GM23338 (cell line): ENCODE results near the gene C1QTNF2. TPM values are rescaled to one million over a fixed set of nuclear protein-coding genes. Genes with fewer than 3 reads are reported as not detected.

Experiments
- ATAC-seq: fragments of 200-7000 bp; cut with Tn5 transposase; 3 replicates; pipeline ENCODE4 v1.9.1; 2020
- DNase-seq: peaks from one replicate; pipeline ENCODE4 v3.0.0-alpha.2; 2015; ENCODE audit warnings: low spot score
- H2AFZ ChIP-seq: fragments of 200-600 bp; sonication (generic); 2 replicates; pipeline ENCODE4 v1.8.0; 2016; ENCODE audit warnings: antibody characterized with exemption, mild to moderate bottlenecking, moderate library complexity
- H3F3A ChIP-seq: fragments of 200-600 bp; sonication (generic); replicated peaks from 2 replicates; pipeline ENCODE4 v1.8.0; 2017; ENCODE audit warnings: antibody characterized with exemption, mixed run types, low read depth
- H3K27ac ChIP-seq: fragments of 200-600 bp; sonication (generic); 2 replicates; pipeline ENCODE4 v1.6.1; 2016; ENCODE audit warnings: low read depth
- H3K27me3 ChIP-seq: fragments of 200-600 bp; sonication (generic); 2 replicates; pipeline ENCODE4 v1.8.0; 2016; ENCODE audit warnings: mild to moderate bottlenecking, mixed run types, moderate library complexity; ENCODE audit not compliant: insufficient read depth
- H3K36me3 ChIP-seq: fragments of 200-600 bp; sonication (generic); 2 replicates; pipeline ENCODE4 v1.8.0; 2016; ENCODE audit warnings: mild to moderate bottlenecking; ENCODE audit not compliant: insufficient read depth
- H3K4me1 ChIP-seq: fragments of 200-600 bp; sonication (generic); 2 replicates; pipeline ENCODE4 v1.8.0; 2016; ENCODE audit warnings: mild to moderate bottlenecking, moderate library complexity; ENCODE audit not compliant: insufficient read depth
- H3K4me2 ChIP-seq: fragments of 200-600 bp; sonication (generic); 2 replicates; pipeline ENCODE4 v1.7.1; 2017; ENCODE audit warnings: mixed run types
- H3K4me3 ChIP-seq: fragments of 200-600 bp; sonication (generic); 2 replicates; pipeline ENCODE4 v1.6.1; 2016; ENCODE audit warnings: mixed run types
- H3K79me2 ChIP-seq: fragments of 200-600 bp; sonication (generic); replicated peaks from 2 replicates; pipeline ENCODE4 v1.8.0; 2017; ENCODE audit warnings: mild to moderate bottlenecking; ENCODE audit not compliant: insufficient read depth
- H3K9me2 ChIP-seq: fragments of 200-600 bp; sonication (generic); 2 replicates; pipeline ENCODE4 v1.8.0; 2017; ENCODE audit not compliant: insufficient read depth
- H4K20me1 ChIP-seq: fragments of 200-600 bp; sonication (generic); replicated peaks from 2 replicates; pipeline ENCODE4 v1.8.0; 2017; ENCODE audit warnings: mild to moderate bottlenecking; ENCODE audit not compliant: insufficient read depth
- H3K27ac Mint-ChIP-seq: 2 replicates; pipeline ENCODE4 v1.8.0; 2020; ENCODE audit warnings: inconsistent platforms, mild to moderate bottlenecking, moderate library complexity, mixed read lengths
- H3K27me3 Mint-ChIP-seq: 3 replicates; pipeline ENCODE4 v1.8.0; 2022; ENCODE audit warnings: low read depth, mild to moderate bottlenecking, moderate library complexity, mixed read lengths, inconsistent platforms; ENCODE audit not compliant: insufficient read depth, poor library complexity
- H3K36me3 Mint-ChIP-seq: 3 replicates; pipeline ENCODE4 v1.8.0; 2021; ENCODE audit warnings: low read depth, mild to moderate bottlenecking, inconsistent platforms, moderate library complexity, mixed read lengths
- H3K4me1 Mint-ChIP-seq: 3 replicates; pipeline ENCODE4 v1.8.0; 2020; ENCODE audit warnings: mild to moderate bottlenecking, inconsistent platforms, mixed read lengths
- H3K4me3 Mint-ChIP-seq: 3 replicates; pipeline ENCODE4 v1.8.0; 2021; ENCODE audit warnings: moderate library complexity, mild to moderate bottlenecking, inconsistent platforms, mixed read lengths
- H3K9me3 Mint-ChIP-seq: 3 replicates; pipeline ENCODE4 v1.8.0; 2020; ENCODE audit warnings: moderate library complexity, mild to moderate bottlenecking, inconsistent platforms, mixed read lengths
- CREB1 ChIP-seq: fragments of 250-450 bp; sonication (Bioruptor Pico); IDR thresholded peaks from 2 replicates; pipeline ENCODE4 v1.5.0; 2020; ENCODE audit warnings: low read depth, mild to moderate bottlenecking, moderate library complexity
- EZH2phosphoT487 ChIP-seq: fragments of 200-600 bp; sonication (generic); IDR thresholded peaks from one replicate; pipeline ENCODE4 v1.8.1; 2018; ENCODE audit warnings: antibody characterized with exemption; ENCODE audit not compliant: unreplicated experiment
- JUNB ChIP-seq: IDR thresholded peaks from one replicate; pipeline ENCODE4 v1.6.1; 2016; ENCODE audit warnings: antibody characterized with exemption; ENCODE audit not compliant: unreplicated experiment
- NANOG ChIP-seq: IDR thresholded peaks from 2 replicates; pipeline ENCODE4 v1.6.1; 2016; ENCODE audit warnings: antibody characterized with exemption, borderline replicate concordance
- POLR2AphosphoS5 ChIP-seq: IDR thresholded peaks from 2 replicates; pipeline ENCODE4 v1.6.1; 2016; ENCODE audit warnings: antibody characterized with exemption, low read depth
- STAT1 ChIP-seq: IDR thresholded peaks from one replicate; pipeline ENCODE4 v1.6.1; 2016; ENCODE audit warnings: antibody characterized with exemption; ENCODE audit not compliant: unreplicated experiment
- ZNF114 ChIP-seq: fragments of 250-450 bp; sonication (Bioruptor Pico); IDR thresholded peaks from 2 replicates; pipeline ENCODE4 v1.5.0; 2020; ENCODE audit warnings: mild to moderate bottlenecking, moderate library complexity
- ZNF331 ChIP-seq: fragments of 250-450 bp; sonication (Bioruptor Pico); IDR thresholded peaks from 2 replicates; pipeline ENCODE4 v1.5.0; 2020; ENCODE audit warnings: low read depth, mild to moderate bottlenecking, moderate library complexity
- polyA plus RNA-seq: library from polyadenylated mRNA; unstranded; fragments of >200 nt; fragmentation: Nextera tagmentation; extraction: Ambion mirVana; gene quantifications from 2 replicates; pipeline ENCODE4 v1.2.1, GENCODE V29; 2016
- total RNA-seq: library from RNA; depleted of rRNA; stranded (reverse); fragments of >200 nt; shearing (Covaris generic); gene quantifications from 2 replicates; pipeline ENCODE4 v1.2.3, GENCODE V29; 2014
- TF ChIP-seq, protein P1 (sequence below): IDR thresholded peaks from one replicate; pipeline ENCODE4 v1.6.1; 2018; ENCODE audit warnings: antibody characterized with exemption; ENCODE audit not compliant: unreplicated experiment
- TF ChIP-seq, protein P2 (sequence below): fragments of 250-450 bp; sonication (Bioruptor Pico); IDR thresholded peaks from 2 replicates; pipeline ENCODE4 v1.5.0; 2020; ENCODE audit warnings: mild to moderate bottlenecking, moderate library complexity
- TF ChIP-seq, protein P3 (sequence below): IDR thresholded peaks from 2 replicates; pipeline ENCODE4 v1.6.1; 2016; ENCODE audit warnings: antibody characterized with exemption
- TF ChIP-seq, protein P4 (sequence below), 2 experiments: fragments of 200-600 bp in 1 of 2; sonication (generic) in 1 of 2; conservative IDR thresholded peaks; 2 replicates each; pipeline versions ENCODE4 v1.5.1 to v1.6.1; 2016 to 2017; ENCODE audit warnings: antibody characterized with exemption in 2 of 2, low read depth in 2 of 2, mild to moderate bottlenecking in 2 of 2, moderate library complexity in 1 of 2

The C1QTNF2 gene
- total and polyA plus RNA-seq, 2 experiments from 2014 or later, result 0.56 to 0.92 TPM

DNA sequence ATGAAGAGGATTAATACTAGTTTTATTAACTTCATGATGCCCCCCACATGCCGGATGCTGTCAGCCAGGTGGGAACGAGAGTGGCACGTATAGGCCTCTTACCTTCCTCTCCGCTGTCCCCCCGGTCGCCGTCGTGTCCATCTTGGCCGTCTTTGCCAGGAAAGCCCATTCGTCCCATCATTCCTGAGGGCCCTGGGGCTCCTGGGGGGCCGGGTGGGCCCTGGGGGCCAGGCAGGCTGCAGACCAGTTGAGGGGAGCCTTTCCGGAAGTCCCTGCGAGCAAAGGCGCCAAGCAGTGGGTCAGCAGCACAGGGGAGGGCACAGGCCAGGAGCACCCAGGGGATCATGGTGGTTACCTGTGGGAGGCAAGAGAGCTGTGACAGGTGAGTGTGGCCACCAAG, 15.8 kb downstream of the C1QTNF2 start:
- no peak overlapping the region for H2AFZ ChIP-seq
- H3K4me3 ChIP-seq, result no peak overlapping the region
- TF ChIP-seq, protein P1, sequence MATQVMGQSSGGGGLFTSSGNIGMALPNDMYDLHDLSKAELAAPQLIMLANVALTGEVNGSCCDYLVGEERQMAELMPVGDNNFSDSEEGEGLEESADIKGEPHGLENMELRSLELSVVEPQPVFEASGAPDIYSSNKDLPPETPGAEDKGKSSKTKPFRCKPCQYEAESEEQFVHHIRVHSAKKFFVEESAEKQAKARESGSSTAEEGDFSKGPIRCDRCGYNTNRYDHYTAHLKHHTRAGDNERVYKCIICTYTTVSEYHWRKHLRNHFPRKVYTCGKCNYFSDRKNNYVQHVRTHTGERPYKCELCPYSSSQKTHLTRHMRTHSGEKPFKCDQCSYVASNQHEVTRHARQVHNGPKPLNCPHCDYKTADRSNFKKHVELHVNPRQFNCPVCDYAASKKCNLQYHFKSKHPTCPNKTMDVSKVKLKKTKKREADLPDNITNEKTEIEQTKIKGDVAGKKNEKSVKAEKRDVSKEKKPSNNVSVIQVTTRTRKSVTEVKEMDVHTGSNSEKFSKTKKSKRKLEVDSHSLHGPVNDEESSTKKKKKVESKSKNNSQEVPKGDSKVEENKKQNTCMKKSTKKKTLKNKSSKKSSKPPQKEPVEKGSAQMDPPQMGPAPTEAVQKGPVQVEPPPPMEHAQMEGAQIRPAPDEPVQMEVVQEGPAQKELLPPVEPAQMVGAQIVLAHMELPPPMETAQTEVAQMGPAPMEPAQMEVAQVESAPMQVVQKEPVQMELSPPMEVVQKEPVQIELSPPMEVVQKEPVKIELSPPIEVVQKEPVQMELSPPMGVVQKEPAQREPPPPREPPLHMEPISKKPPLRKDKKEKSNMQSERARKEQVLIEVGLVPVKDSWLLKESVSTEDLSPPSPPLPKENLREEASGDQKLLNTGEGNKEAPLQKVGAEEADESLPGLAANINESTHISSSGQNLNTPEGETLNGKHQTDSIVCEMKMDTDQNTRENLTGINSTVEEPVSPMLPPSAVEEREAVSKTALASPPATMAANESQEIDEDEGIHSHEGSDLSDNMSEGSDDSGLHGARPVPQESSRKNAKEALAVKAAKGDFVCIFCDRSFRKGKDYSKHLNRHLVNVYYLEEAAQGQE, result no peak
- TF ChIP-seq POLR2AphosphoS5 (no peak), CREB1 (CRISPR knock-in tag) (no peak), STAT1 (no peak), NANOG (no peak), JUNB (no peak), ZNF331 (CRISPR knock-in tag) (no peak), EZH2phosphoT487 (no peak), ZNF114 (CRISPR knock-in tag) (no peak)
- TF ChIP-seq, protein P2, sequence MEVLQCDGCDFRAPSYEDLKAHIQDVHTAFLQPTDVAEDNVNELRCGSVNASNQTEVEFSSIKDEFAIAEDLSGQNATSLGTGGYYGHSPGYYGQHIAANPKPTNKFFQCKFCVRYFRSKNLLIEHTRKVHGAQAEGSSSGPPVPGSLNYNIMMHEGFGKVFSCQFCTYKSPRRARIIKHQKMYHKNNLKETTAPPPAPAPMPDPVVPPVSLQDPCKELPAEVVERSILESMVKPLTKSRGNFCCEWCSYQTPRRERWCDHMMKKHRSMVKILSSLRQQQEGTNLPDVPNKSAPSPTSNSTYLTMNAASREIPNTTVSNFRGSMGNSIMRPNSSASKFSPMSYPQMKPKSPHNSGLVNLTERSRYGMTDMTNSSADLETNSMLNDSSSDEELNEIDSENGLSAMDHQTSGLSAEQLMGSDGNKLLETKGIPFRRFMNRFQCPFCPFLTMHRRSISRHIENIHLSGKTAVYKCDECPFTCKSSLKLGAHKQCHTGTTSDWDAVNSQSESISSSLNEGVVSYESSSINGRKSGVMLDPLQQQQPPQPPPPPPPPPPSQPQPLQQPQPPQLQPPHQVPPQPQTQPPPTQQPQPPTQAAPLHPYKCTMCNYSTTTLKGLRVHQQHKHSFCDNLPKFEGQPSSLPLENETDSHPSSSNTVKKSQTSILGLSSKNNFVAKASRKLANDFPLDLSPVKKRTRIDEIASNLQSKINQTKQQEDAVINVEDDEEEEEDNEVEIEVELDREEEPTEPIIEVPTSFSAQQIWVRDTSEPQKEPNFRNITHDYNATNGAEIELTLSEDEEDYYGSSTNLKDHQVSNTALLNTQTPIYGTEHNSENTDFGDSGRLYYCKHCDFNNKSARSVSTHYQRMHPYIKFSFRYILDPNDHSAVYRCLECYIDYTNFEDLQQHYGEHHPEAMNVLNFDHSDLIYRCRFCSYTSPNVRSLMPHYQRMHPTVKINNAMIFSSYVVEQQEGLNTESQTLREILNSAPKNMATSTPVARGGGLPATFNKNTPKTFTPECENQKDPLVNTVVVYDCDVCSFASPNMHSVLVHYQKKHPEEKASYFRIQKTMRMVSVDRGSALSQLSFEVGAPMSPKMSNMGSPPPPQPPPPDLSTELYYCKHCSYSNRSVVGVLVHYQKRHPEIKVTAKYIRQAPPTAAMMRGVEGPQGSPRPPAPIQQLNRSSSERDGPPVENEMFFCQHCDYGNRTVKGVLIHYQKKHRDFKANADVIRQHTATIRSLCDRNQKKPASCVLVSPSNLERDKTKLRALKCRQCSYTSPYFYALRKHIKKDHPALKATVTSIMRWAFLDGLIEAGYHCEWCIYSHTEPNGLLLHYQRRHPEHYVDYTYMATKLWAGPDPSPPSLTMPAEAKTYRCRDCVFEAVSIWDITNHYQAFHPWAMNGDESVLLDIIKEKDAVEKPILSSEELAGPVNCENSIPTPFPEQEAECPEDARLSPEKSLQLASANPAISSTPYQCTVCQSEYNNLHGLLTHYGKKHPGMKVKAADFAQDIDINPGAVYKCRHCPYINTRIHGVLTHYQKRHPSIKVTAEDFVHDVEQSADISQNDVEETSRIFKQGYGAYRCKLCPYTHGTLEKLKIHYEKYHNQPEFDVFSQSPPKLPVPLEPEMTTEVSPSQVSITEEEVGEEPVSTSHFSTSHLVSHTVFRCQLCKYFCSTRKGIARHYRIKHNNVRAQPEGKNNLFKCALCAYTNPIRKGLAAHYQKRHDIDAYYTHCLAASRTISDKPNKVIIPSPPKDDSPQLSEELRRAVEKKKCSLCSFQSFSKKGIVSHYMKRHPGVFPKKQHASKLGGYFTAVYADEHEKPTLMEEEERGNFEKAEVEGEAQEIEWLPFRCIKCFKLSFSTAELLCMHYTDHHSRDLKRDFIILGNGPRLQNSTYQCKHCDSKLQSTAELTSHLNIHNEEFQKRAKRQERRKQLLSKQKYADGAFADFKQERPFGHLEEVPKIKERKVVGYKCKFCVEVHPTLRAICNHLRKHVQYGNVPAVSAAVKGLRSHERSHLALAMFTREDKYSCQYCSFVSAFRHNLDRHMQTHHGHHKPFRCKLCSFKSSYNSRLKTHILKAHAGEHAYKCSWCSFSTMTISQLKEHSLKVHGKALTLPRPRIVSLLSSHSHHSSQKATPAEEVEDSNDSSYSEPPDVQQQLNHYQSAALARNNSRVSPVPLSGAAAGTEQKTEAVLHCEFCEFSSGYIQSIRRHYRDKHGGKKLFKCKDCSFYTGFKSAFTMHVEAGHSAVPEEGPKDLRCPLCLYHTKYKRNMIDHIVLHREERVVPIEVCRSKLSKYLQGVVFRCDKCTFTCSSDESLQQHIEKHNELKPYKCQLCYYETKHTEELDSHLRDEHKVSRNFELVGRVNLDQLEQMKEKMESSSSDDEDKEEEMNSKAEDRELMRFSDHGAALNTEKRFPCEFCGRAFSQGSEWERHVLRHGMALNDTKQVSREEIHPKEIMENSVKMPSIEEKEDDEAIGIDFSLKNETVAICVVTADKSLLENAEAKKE (CRISPR knock-in tag), result no peak
- TF ChIP-seq, protein P3, sequence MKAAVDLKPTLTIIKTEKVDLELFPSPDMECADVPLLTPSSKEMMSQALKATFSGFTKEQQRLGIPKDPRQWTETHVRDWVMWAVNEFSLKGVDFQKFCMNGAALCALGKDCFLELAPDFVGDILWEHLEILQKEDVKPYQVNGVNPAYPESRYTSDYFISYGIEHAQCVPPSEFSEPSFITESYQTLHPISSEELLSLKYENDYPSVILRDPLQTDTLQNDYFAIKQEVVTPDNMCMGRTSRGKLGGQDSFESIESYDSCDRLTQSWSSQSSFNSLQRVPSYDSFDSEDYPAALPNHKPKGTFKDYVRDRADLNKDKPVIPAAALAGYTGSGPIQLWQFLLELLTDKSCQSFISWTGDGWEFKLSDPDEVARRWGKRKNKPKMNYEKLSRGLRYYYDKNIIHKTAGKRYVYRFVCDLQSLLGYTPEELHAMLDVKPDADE, result no peak
- TF ChIP-seq, protein P4, sequence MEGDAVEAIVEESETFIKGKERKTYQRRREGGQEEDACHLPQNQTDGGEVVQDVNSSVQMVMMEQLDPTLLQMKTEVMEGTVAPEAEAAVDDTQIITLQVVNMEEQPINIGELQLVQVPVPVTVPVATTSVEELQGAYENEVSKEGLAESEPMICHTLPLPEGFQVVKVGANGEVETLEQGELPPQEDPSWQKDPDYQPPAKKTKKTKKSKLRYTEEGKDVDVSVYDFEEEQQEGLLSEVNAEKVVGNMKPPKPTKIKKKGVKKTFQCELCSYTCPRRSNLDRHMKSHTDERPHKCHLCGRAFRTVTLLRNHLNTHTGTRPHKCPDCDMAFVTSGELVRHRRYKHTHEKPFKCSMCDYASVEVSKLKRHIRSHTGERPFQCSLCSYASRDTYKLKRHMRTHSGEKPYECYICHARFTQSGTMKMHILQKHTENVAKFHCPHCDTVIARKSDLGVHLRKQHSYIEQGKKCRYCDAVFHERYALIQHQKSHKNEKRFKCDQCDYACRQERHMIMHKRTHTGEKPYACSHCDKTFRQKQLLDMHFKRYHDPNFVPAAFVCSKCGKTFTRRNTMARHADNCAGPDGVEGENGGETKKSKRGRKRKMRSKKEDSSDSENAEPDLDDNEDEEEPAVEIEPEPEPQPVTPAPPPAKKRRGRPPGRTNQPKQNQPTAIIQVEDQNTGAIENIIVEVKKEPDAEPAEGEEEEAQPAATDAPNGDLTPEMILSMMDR (conservative IDR thresholded peaks at IDR 0.05; ENCODE audit: low read depth in 2 of 2), result no peak
- H3F3A ChIP-seq, result no peaks in the 10 kb centered on the region
- Mint-ChIP-seq H3K4me3 (no peak overlapping the region), H3K9me3 (no peaks in the 10 kb centered on the region), H3K27ac (no peak overlapping the region), H3K4me1 (peaks cover 15% of the 10 kb centered on the region), H3K36me3 (no peaks in the 10 kb centered on the region; the same call in 2 of the 3 replicates), H3K27me3 (peaks cover 6% of the 10 kb centered on the region)
- H3K4me2 ChIP-seq, result no peak overlapping the region
- ATAC-seq (no peak), DNase-seq (no peak)
- H4K20me1 ChIP-seq, result no peaks in the 10 kb centered on the region
- no peaks in the 10 kb centered on the region for H3K9me2 ChIP-seq
- peaks cover 4% of the 10 kb centered on the region; the same call in 1 of the 2 replicates for H3K4me1 ChIP-seq
- no peak overlapping the region for H3K27ac ChIP-seq
- no peaks in the 10 kb centered on the region for H3K36me3 ChIP-seq
- no peaks in the 10 kb centered on the region for H3K79me2 ChIP-seq
- H3K27me3 ChIP-seq, result no peaks in the 10 kb centered on the region
